ENCODE data around the gene DOCK2. TPM values are rescaled to one million over a fixed set of nuclear protein-coding genes. Genes with fewer than 3 reads are reported as not detected.

The DOCK2 gene
- total RNA-seq, 1 experiment from 2014 or later = not detected

GRCh38 chr5:169811023-169811422, 173.9 kb downstream of the DOCK2 start:
- no peak overlapping the region for H3K27ac Mint-ChIP-seq (ENCODE audit: unreplicated experiment)
- H3K4me3 Mint-ChIP-seq (ENCODE audit: low read depth, unreplicated experiment) = no peak overlapping the region
- H3K4me1 Mint-ChIP-seq (ENCODE audit: low read depth, unreplicated experiment) = no peaks in the 10 kb centered on the region
- intact Hi-C loops (cut with micrococcal nuclease; ENCODE audit: unreplicated experiment) = no loop called here
- no peaks in the 10 kb centered on the region for H3K9me3 Mint-ChIP-seq (ENCODE audit: low read depth, unreplicated experiment)
- CTCF ChIA-PET = no interaction called here
- TF ChIP-seq CTCF (IDR thresholded peaks at IDR 0.05; ENCODE audit: unreplicated experiment) = no peak
- DNase-seq = no peak
- H3K27me3 Mint-ChIP-seq (ENCODE audit: unreplicated experiment) = peaks cover 52% of the 10 kb centered on the region
- no peaks in the 10 kb centered on the region for H3K36me3 Mint-ChIP-seq (ENCODE audit: insufficient read depth, unreplicated experiment)
- no TSS peak for BruUV-seq (replicated peaks)

GRCh38 chr5:169811680-169812079, 174.6 kb downstream of the DOCK2 start:
- no TSS peak for BruUV-seq (replicated peaks)
- CTCF ChIA-PET = no interaction called here
- intact Hi-C loops (cut with micrococcal nuclease; ENCODE audit: unreplicated experiment) = no loop called here
- no peak for TF ChIP-seq CTCF (IDR thresholded peaks at IDR 0.05; ENCODE audit: unreplicated experiment)
- Mint-ChIP-seq H3K36me3 (ENCODE audit: insufficient read depth, unreplicated experiment) (no peaks in the 10 kb centered on the region), H3K4me1 (ENCODE audit: low read depth, unreplicated experiment) (no peaks in the 10 kb centered on the region), H3K4me3 (ENCODE audit: low read depth, unreplicated experiment) (no peak overlapping the region), H3K27me3 (ENCODE audit: unreplicated experiment) (peaks cover 52% of the 10 kb centered on the region), H3K9me3 (ENCODE audit: low read depth, unreplicated experiment) (no peaks in the 10 kb centered on the region), H3K27ac (ENCODE audit: unreplicated experiment) (no peak overlapping the region)
- DNase-seq = no peak

- no peak for TF ChIP-seq CTCF (IDR thresholded peaks at IDR 0.05; ENCODE audit: unreplicated experiment)
- Mint-ChIP-seq H3K27me3 (ENCODE audit: unreplicated experiment) (peaks cover 62% of the 10 kb centered on the region), H3K4me3 (ENCODE audit: low read depth, unreplicated experiment) (no peak overlapping the region), H3K27ac (ENCODE audit: unreplicated experiment) (no peak overlapping the region), H3K36me3 (ENCODE audit: insufficient read depth, unreplicated experiment) (no peaks in the 10 kb centered on the region), H3K4me1 (ENCODE audit: low read depth, unreplicated experiment) (no peaks in the 10 kb centered on the region), H3K9me3 (ENCODE audit: low read depth, unreplicated experiment) (peaks cover 3% of the 10 kb centered on the region)
- CTCF ChIA-PET = no interaction called here
- intact Hi-C loops (cut with micrococcal nuclease; ENCODE audit: unreplicated experiment) = no loop called here
- BruUV-seq (replicated peaks) = no TSS peak
- no peak for DNase-seq
Observed at GRCh38 chr5:169812786-169813185, 175.7 kb downstream of the DOCK2 start.

GRCh38 chr5:169814045-169814444, 177.0 kb downstream of the DOCK2 start:
- no peaks in the 10 kb centered on the region for H3K36me3 Mint-ChIP-seq (ENCODE audit: insufficient read depth, unreplicated experiment)
- H3K4me3 Mint-ChIP-seq (ENCODE audit: low read depth, unreplicated experiment) = no peak overlapping the region
- no peak for TF ChIP-seq CTCF (IDR thresholded peaks at IDR 0.05; ENCODE audit: unreplicated experiment)
- H3K4me1 Mint-ChIP-seq (ENCODE audit: low read depth, unreplicated experiment) = no peaks in the 10 kb centered on the region
- no TSS peak for BruUV-seq (replicated peaks)
- intact Hi-C loops (cut with micrococcal nuclease; ENCODE audit: unreplicated experiment) = no loop called here
- H3K27ac Mint-ChIP-seq (ENCODE audit: unreplicated experiment) = no peak overlapping the region
- H3K9me3 Mint-ChIP-seq (ENCODE audit: low read depth, unreplicated experiment) = peaks cover 5% of the 10 kb centered on the region
- H3K27me3 Mint-ChIP-seq (ENCODE audit: unreplicated experiment) = peaks cover 55% of the 10 kb centered on the region
- CTCF ChIA-PET = no interaction called here
- no peak for DNase-seq

- Mint-ChIP-seq H3K27ac (ENCODE audit: unreplicated experiment) (no peak overlapping the region), H3K27me3 (ENCODE audit: unreplicated experiment) (peaks cover 50% of the 10 kb centered on the region), H3K9me3 (ENCODE audit: low read depth, unreplicated experiment) (peaks cover 5% of the 10 kb centered on the region), H3K36me3 (ENCODE audit: insufficient read depth, unreplicated experiment) (no peaks in the 10 kb centered on the region), H3K4me1 (ENCODE audit: low read depth, unreplicated experiment) (no peaks in the 10 kb centered on the region), H3K4me3 (ENCODE audit: low read depth, unreplicated experiment) (no peak overlapping the region)
- TF ChIP-seq CTCF (IDR thresholded peaks at IDR 0.05; ENCODE audit: unreplicated experiment) = no peak
- CTCF ChIA-PET = no interaction called here
- DNase-seq = no peak
- intact Hi-C loops (cut with micrococcal nuclease; ENCODE audit: unreplicated experiment) = no loop called here
- BruUV-seq (replicated peaks) = no TSS peak
Observed at GRCh38 chr5:169814522-169814921, 177.4 kb downstream of the DOCK2 start.

Data from Calu3 (cell line).